NCI-H510A treated with DMSO at 0.1 percent for 48 hours (cell line): ENCODE data around the gene FILIP1.

Experiments used
- DNase-seq: peaks from one replicate; lab custom pipeline; 2025; lab: John Stamatoyannopoulos, UW

The FILIP1 gene

DNA sequence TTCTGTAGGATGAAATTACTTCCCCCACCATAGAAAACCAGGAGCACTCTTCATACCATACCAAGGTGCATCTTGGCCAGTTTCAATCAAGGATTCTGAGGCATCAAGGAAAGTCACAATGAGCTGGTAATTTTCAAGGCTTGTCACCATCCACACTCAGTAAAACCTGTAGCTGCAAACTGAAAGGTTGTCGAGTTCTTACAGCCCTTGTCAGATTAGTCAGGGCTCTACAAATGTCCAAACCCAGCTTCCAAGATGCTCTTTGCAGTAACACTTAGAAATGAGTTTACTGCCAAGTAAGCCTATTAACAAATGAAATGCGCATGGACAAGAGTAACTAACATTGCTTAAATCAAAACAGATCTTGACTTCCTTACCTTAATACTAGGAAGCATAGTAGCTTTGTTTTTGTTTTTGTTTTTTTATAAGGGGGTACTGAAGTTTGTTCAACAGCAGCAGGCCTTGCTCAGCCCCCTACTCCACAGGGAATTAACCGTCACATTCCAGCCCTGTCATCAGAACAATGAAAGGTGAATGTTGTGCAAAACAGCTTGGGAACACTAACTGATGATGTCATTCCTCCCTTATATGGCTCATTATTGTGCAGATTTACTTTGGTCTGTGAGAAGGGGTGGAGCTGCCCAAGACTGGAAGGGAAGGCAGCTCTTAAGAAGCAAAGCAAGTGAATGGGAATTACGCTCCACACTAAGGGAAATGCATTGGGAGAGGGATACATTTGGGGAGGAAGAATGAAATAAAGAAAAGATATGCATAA lies 159.1 kb downstream of the FILIP1 start:
- DNase-seq, result no peak

DNA sequence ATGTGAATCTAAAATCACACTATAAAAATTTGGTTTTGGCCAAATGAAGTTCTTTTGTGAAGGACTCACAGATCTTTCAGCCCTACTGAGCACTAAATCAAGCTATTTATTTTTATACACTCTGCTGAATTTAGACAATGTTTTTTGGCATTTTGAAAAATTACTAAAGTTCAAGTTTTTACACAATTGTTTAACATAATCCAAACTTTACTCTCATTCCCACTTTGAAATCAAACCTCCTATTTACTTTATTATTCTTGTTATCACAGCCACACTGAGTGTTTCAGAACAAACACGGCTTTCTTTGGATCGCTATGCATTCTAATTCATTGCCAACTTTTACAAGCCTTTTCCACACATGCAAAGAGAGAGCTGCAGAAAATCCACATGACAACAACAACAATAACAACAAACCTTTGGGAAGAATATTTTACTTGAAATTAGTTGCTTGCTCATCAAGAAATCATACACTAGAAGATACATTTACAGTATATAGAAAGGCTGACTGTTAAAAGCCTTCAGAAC lies 159.9 kb downstream of the FILIP1 start:
- DNase-seq, result no peak

DNA sequence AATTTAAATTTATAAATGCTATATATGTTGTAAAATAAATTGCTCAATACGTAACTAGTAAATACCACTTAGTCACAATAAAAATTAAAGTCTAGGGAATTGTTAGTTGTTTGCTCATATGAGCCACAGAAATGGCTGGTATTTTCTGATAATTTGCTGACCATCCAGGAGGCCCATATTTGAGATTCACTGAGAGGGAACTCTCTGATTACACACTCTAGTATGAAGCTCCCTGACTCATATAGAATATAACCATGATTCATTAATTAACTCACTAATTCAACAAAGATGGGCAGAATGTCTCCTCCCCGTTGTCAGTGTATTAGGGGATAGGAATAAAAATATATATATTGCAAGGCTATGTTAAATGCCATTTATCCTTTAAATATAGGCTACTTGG lies 162.4 kb downstream of the FILIP1 start:
- no peak for DNase-seq

DNA sequence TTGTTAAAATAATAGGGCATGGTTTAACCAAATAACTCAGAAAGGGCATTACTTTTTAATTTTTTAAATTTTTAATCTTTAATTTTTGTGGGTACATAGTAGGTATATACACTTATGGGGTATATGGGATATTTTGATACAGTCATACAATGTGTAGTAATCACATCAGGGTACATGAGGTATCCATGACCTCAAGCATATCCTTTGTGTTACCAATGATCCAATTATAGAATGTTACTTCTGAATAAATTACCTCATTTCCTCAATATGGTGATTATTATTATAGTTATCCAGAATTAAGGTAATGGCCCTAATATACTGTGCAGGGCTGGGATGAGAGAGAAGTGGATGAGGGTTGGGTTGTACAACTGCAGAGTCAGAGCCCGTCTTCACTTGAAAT lies 163.9 kb downstream of the FILIP1 start:
- no peak for DNase-seq

DNA sequence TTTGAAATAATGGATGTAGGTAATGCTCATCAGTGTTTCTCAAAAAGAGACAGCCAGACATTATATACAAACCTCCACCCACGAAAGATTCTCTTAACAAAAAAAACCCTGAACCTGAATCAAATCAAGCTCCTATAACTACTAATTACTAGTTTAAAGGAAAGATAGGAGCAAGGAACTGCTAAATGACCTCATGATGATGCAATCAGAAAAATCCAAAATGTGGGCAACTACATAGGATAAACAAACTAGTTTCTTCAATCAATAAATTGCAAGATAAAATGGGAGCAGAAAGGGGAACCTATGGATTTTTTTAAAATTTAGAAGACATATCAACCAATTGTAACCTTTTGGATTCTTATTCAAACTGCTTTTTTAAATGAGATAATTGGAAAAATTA lies 165.8 kb downstream of the FILIP1 start:
- no peak for DNase-seq

DNA sequence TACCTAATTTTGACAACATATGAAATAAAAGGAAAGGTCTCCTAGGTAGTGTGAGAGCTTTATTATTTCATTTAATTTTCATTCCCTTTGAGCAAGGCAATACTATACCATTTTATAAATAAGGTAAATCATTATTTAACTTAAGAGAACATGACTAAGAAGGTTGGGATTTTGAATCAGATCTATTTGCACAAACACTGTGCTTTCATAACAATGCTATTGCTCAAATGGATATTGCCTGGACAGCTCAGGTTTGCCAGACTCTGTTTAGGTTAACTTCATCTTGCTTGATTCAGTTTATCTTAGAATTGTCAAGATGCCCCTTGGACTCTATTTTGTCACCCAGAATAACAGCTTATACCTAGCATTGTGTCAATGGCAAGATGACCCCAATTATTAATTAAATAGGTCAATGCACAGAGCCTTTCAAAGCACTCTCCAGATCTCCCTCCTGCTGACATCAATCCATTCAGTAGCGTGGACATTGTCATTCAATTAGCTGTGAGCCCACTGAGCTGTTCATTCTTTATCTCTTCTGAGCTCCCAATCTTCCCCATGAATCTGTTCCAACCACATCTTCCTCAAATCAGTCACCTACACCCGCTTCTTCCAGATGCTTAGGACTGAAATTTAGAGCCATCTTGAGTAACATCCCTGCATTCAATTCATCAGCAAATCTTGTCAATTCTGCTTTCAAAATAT lies 166.9 kb downstream of the FILIP1 start:
- DNase-seq, result no peak

DNA sequence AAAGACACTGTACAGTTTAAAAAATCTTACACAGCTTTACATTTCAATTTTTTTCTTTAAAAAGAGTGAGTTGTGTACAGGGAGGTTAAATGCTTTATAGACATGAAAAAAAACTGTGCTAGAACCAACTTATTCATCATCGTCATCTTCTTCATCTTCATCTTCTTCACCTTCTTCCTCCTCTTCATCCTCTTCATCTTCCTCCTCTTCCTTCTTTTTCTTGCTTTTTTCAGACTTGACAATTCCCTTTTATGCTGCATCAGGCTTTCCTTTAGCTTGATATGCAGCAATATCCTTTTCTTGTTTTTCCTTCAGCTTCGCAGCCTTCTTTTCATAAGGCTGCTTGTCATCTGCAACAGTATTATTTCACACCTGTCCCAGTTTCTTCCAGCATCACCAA lies 174.7 kb downstream of the FILIP1 start:
- DNase-seq, result no peak

DNA sequence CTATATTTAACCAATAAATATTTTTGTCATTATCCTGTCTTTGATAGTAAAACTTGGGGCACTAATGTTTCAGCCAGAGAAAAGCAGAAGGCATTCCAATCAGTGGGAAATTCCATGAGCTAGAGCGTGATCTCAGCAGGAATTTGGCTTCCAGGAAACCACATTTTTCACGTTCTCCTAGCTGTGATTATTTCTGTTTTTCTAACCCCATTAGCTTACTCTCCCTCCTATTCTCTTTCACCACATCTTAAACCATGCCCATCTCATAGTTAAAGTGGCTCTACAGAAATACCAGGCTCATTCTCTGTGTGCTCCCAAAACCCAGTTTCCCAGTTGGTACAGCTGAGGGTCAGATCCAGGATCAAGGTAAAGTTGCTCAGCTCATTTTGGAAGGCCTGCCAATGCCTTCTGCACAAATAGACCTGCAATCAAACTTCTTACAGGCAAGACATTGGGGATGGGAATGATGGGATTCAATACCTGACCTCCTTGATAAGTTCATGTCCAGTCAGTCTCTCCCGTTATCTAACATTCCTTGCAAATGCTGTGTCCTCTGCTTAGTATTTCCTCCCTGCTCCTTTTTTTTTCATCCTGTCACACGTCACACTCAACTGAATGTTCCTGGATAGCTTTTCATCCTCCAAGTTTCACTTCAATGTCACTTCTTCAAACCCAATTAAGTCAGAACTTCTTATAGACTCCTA lies 175.9 kb downstream of the FILIP1 start:
- no peak for DNase-seq

DNA sequence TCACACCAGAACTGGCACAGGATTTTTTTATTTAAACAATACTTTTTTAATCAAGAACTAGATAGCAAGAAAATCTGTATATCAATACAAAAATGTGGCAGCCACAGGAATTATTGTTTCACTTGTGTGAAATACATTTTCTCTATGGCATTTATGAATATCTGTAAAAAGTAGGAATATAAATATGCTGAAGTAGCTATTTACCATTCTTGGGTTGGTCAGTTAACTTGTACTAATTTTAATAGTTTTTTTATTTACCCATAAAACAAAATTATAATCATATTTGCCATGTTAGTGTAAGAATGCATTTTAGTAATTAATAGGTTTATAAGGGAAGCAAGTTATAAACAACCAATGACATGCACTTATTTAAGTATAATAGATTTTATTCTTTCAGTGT lies 177.6 kb downstream of the FILIP1 start:
- no peak for DNase-seq

DNA sequence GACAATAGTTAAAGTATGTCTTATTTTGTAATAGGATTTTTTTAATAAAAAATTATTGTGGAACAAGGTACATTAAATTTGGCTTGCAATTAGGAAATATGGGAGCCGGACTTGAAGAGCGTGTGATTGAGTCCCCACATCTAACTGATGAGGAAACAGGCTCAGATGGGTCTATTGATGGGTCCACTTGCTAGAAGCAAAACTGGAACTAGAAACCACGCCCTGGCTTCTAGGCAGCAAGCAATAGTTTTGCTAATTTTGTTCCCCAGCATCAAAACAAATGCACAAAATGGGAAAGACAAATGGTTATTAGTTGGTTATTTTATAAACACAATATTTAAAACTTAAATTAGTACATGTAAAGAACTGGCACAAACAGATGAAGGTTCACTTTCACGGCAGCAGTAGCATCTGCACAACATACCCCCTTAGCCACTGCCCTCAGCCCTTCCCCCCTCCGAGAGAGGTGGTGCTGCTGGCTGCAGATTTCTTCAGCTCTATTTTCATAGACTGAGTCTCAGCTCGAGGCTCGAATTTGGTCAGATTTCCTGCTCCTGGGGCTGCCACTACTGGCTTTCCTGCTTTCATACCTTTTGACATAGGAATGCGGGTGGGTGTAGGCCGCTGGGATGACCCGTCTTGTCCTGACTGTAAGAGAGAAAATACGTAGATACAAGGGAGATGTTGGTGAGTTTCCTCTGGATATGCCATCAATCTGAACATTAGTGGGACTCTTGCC lies 185.2 kb downstream of the FILIP1 start:
- DNase-seq, result no peak

DNA sequence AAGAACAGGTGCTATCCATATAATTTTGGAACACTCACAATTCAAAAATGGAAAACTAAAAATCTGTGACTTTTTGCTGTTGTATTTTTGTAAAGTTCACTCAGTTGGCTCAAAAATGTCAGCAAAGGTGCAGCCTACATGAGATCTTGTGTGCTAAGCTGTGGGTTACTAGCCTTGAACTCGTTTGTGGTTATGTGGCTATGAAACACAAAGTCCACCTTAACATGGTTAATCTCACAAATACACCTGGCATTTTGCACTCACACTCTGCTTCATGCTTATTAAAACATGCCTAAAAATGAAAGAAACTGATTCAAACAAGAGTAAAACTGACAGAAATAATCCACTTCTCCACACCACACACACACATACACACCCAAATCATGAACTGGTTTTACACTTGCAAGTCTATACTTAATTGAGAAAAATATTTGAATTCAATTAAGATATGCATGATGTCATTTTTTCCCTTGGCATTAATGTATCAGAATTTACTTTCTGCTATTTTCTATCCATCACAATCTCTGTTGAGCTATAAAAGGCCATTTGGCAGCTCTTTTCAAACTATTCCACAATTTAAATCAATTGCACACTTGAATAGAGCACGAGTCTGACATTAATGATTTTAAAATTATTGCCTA lies 186.1 kb downstream of the FILIP1 start:
- DNase-seq, result no peak

DNA sequence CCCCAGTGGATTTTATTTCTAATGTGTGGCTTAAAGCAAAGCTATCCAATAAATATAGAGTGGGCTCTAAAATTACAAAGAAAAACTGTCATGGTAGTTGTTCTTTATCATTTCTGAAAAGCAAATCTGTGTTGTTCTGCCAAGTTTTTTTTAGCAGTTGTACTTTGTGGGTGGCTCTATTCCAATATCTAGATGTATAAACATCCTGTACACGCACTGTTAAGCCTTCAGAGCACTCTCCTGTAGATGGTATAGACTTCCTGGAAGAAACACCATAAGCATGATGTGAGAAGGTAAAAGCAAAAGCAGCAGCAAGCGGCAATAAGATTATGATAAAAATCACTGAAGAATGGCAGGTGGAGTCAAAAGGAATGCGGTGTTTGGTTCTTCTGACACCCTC lies 187.5 kb downstream of the FILIP1 start:
- no peak for DNase-seq

DNA sequence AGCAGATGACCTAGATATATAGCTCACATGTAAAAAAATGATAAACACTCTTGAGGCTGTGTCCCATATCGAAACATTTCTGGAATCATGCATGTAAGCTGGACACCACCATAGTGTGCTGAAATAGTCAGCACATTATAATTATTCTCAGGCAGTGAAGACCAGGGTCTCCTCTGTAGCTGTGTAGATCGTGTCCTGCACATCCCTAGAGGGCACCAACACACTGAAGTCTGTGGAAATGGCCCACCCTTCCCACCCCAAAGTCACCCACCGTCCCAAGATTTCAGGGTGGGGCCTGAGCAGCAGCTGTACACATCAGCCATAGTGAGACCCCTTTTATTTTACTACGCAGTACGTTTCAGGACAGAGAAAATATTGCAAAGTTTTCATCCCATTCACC lies 188.0 kb downstream of the FILIP1 start:
- no peak for DNase-seq

DNA sequence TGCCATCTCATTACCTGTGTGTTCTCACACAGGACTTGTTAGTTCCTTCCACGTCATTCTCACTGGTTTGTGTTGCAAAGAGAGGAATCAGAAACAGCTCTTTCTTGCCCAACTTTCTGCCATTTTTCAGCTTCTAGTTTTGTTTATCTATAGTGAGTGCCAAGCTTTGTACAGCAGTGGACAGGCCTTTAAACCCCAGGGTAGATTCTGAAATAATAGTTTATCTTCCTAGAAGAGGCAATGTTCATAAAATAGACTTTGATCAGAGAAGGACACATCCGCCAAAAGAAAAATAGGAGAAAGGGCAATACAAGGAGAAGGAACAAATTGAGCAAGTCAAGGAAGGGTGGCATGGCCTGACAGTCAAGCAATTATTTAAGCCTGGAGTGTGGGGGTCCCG lies 191.3 kb downstream of the FILIP1 start:
- DNase-seq, result no peak

DNA sequence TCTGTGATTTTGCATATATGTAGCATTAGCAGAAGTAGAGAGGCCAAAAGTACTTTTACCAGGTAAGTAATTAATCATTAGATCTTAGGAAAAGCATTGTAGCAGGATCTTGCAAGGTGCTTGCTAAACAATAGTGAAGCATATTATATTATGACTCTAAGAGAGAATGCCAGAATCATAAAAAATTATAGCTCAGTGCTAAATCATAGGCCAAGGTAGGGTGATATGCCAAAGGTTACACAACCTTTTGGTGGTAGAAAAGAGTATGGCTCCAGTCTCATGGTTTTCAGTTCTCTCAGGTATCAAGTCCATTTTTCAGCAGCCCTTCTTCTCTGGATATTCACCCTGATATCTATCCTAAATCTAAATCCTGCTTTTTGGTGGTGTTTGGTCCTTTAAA lies 192.1 kb downstream of the FILIP1 start:
- no peak for DNase-seq

DNA sequence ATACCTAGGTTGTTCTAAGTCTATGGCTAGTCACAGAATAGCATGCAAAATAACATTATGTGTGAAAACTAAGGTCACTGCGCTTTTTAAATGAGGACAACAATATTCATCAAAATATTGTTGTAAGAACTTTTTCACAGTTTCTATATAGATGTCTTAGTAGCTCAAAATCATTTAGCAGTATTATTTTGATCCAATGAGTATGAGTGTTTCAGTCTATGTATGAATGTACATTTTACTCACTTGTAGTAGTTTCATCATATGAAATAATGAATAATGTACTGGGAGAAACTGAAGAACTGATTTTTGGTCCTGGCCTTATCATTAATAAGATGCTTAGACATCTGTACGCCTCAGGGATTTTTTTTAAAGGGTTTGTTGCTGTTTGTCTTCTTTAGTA lies 192.5 kb downstream of the FILIP1 start:
- DNase-seq, result no peak

DNA sequence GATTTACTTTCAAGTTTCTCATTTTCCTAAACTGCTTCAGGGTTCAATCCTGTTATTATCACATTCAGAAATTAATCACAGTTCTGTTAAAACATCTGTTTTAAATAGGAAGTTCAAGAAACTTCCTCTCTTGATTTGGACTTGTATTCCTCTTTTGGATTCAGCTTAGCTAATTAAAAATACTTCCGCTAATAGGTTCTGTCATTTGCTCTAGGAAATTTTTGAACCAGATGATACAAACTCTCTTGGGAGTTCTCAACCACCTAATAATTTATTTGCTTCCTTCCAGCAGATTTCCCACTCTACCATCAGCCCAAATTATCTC lies 193.1 kb downstream of the FILIP1 start:
- DNase-seq, result no peak

DNA sequence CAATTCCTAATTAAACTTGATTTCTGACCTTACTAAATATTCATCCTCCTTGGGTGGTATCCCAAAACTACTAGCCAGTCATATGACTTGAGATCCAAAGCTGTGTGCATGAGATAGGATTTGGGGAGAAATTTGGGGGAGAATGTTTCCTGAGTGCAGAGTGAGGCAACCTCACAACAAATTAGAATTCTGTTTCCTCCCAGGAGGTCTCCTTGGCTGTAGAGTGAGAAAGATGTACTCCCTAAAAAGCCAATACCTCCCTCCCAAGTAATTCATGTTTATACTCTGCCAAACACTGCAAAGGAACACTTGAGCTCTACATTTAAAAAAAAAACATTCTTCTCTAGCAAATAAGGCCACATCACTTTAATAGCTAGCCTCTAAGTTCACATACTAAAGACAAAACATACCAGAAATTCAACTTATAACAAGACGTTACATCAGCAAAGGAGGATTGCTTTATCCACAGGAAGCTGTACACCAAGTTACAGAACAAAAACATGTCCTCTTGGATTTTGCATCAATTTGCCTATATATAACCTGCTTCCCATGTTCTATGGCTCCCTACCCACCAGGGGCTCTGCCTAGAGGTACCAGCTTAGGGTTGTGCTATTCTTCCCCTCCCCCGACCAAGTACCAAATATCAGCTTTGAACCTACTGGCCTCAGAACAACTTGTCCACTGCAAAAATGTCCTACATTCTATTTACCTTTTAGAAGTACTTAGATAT lies 193.6 kb downstream of the FILIP1 start:
- DNase-seq, result no peak

DNA sequence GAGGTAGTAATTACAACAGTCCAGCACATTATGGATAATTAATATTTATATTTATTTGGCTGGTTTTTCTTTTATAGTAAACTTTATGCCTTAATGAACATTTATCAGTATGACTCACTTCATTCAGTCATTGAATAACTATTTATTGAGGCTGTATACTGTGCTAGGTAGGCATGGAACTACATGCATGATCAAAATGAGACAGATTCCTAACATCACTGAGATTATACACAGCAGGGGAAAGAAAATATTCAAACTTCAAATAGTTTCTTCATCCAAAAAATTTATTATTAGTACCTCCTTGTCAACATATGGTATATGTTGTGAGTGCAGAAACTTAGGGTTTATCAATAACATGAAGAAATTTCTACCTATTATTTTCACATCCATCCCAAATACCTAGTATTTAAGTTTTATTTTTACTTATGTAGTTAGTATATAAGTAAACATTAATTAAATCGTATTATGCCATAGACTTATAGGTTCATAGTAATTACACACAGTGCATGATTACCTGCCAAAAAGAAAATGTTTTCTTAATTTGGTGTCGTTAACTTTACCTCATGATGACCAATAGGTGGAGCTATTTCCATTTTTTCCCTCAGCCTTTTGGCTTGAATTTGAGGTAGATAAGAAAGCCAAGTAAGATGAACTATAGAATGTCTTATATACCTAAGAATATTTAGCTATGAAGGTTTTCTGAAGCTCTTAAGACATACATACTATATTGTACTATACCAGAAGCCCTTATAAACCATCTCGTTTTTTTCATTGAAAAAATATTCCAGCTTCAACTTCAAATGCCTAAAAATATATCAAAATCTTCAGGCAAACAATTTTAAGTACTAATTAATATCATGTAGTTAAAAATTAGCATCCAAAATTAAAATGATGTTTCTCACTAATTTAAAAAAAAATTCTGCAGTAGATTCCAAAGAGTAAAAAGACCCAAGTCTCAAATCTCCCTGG lies 196.5 kb downstream of the FILIP1 start:
- DNase-seq, result peak; percentile 45

DNA sequence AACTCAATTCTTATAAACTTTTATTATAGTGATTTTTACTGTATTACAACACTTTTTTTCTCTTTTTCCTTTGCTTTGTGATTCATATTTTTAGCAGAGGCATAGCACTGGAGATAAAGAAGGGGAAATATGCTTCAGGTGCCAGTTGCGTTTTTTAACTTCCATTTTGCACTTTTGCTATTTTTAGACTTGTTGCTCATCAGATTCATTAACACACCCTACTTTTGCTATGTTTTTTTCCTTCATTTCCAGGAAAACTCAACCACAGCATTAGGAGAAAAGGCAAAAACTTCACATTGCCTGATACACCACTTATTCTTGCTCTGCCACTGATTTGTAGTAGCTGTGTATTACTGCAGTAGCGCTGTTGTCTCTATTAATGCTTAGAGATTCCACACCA lies 201.0 kb downstream of the FILIP1 start:
- DNase-seq, result no peak
